ENCODE measurements around the gene ZNF423. TPM values are rescaled to one million over a fixed set of nuclear protein-coding genes. Genes with fewer than 3 reads are reported as not detected.

The ZNF423 gene
- total and polyA plus RNA-seq, 2 experiments from 2014 or later: 0.43 to 0.49 TPM

DNA sequence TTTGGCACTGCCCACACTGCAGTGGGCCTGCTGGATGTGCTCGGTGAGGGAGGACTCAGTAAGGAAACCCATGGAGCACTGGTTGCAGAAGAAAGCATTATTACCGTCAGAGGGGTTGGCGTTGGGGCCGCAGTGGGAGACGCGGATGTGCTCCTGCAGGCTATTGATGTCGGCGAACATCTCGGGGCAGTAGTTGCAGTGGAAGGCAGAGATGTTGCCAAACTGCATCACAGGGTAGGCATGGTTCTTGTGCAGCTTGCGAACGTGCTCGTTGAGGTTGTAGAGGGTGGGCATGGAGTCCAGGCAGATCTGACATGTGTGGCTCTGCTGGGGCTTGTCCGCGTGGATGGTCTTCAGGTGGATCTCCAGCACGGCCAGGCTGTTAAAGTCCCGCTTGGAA, 218.4 kb downstream of the ZNF423 start:
- no peaks in the 10 kb centered on the region for H3K4me1 ChIP-seq (ENCODE audit: insufficient read depth)
- no peak overlapping the region for H3K4me2 ChIP-seq (ENCODE audit: unreplicated experiment)
- no peaks in the 10 kb centered on the region for H3K79me2 ChIP-seq (ENCODE audit: insufficient read depth)
- DNase-seq: no peak
- H3K27ac ChIP-seq: no peak overlapping the region
- no peaks in the 10 kb centered on the region for H3K9me2 ChIP-seq (ENCODE audit: insufficient read depth)
- H2AFZ ChIP-seq: no peak overlapping the region
- no peak overlapping the region for H3K9ac ChIP-seq
- peaks cover 7% of the 10 kb centered on the region; the same call in 1 of the 2 replicates for H3F3A ChIP-seq (ENCODE audit: insufficient read depth)
- H3K27me3 ChIP-seq (replicated peaks; ENCODE audit: insufficient read depth): no peaks in the 10 kb centered on the region
- H3K9me3 ChIP-seq (ENCODE audit: low read depth): no peaks in the 10 kb centered on the region
- no peaks in the 10 kb centered on the region for H3K36me3 ChIP-seq (ENCODE audit: low read depth)
- TF ChIP-seq EZH2 (IDR thresholded peaks at IDR 0.05; ENCODE audit: insufficient read depth, poor library complexity, severe bottlenecking) (no peak), EZH2phosphoT487 (IDR thresholded peaks at IDR 0.05; ENCODE audit: insufficient read depth, low read depth) (no peak)
- 90 to 91% methylated on average over 16 of the region's 16 CpGs for WGBS, 2 experiments (ENCODE audit: low coverage in 1 of 2, low lambda C conversion rate in 2 of 2, missing lambda C conversion rate in 2 of 2)
- H4K20me1 ChIP-seq (ENCODE audit: insufficient read depth): no peaks in the 10 kb centered on the region
- in situ Hi-C loops (cut with MboI): no loop called here
- no peak overlapping the region for H3K4me3 ChIP-seq

DNA sequence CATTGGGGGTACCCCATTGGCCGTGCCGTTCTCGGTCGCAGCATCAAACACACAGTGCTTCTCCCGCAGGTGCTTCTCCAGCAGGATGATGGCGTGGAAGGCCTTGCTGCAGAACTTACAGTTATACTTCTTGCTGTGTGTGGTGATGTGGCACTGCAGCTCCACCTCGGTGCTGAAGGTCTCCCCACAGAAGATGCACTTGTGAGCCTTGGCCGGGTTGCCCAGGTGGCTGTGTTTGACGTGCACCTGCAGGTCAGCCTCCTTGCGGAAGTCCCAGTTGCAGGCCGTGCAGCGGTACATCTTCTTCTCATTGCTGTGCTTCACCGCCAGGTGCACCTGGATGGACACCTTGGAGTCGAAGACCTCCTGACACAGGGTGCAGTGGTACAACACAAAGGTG, 219.3 kb downstream of the ZNF423 start:
- no peaks in the 10 kb centered on the region for H3K9me3 ChIP-seq (ENCODE audit: low read depth)
- H3K9me2 ChIP-seq (ENCODE audit: insufficient read depth): no peaks in the 10 kb centered on the region
- H3K27me3 ChIP-seq (replicated peaks; ENCODE audit: insufficient read depth): no peaks in the 10 kb centered on the region
- 87 to 92% methylated on average over 14 of the region's 14 CpGs for WGBS, 2 experiments (ENCODE audit: low coverage in 1 of 2, low lambda C conversion rate in 2 of 2, missing lambda C conversion rate in 2 of 2)
- no peak overlapping the region for H3K4me3 ChIP-seq
- no peak overlapping the region for H3K4me2 ChIP-seq (ENCODE audit: unreplicated experiment)
- peaks cover 5% of the 10 kb centered on the region; the same call in 1 of the 2 replicates for H3K4me1 ChIP-seq (ENCODE audit: insufficient read depth)
- H3F3A ChIP-seq (ENCODE audit: insufficient read depth): peaks cover 2% of the 10 kb centered on the region; the same call in 1 of the 2 replicates
- no peak overlapping the region for H2AFZ ChIP-seq
- DNase-seq: no peak
- H3K79me2 ChIP-seq (ENCODE audit: insufficient read depth): no peaks in the 10 kb centered on the region
- no peaks in the 10 kb centered on the region for H3K36me3 ChIP-seq (ENCODE audit: low read depth)
- in situ Hi-C loops (cut with MboI): no loop called here
- no peak overlapping the region for H3K9ac ChIP-seq
- no peaks in the 10 kb centered on the region for H4K20me1 ChIP-seq (ENCODE audit: insufficient read depth)
- H3K27ac ChIP-seq: no peak overlapping the region
- TF ChIP-seq EZH2 (IDR thresholded peaks at IDR 0.05; ENCODE audit: insufficient read depth, poor library complexity, severe bottlenecking) (no peak), EZH2phosphoT487 (IDR thresholded peaks at IDR 0.05; ENCODE audit: insufficient read depth, low read depth) (no peak)

DNA sequence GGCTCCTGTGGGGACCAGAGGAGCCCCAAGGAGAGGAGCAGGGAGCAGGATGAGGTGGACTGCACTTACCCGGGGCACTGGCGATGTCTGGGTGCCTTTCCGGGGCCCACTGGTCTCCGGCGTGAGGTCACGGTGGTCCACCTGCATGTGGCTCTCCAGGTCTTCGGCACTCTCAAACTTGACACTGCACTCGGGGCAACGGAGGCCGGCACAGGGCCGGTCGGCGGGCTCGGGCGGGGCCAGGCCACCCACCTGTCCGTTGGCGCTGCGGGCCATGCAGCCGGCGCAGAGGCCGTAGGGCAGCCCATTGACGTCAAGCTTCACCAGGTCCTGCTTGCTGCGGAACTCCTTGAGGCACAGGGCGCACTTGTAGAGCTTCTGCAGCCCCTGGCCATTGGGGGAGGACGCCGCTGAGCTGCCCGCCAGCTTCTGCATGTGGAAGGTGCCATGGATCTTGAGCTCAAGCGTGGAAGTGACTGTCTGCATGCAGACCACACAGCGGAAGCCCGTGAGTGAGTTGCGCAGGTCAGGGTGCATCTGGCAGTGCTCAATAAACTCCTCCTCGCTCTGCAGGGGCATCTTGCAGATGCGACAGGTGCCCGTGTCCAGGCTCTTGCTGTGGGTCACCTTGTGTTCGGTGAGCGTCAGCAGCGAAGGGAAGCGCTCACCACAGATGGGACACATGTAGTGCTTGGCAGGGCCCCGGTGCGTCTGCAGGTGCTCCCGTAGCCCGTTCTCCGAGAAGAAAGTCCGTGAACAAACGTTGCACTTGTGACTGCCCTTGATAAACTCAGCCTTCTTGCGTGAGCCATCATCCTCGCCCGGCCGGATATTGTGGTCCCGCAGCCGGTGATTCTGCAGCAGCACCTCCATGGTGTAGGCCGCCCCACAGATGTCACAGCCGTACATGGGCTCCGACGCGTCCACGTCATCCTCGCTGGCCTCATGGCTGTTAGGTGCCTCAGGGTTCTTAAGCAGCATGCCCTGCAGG, 220.0 kb downstream of the ZNF423 start:
- Histone ChIP-seq H3K4me1 (ENCODE audit: insufficient read depth) (peaks cover 11% of the 10 kb centered on the region), H3K9me2 (ENCODE audit: insufficient read depth) (no peaks in the 10 kb centered on the region), H3K36me3 (ENCODE audit: low read depth) (no peaks in the 10 kb centered on the region), H3K9me3 (ENCODE audit: low read depth) (no peaks in the 10 kb centered on the region), H3F3A (ENCODE audit: insufficient read depth) (no peaks in the 10 kb centered on the region), H3K79me2 (ENCODE audit: insufficient read depth) (no peaks in the 10 kb centered on the region), H3K9ac (no peak overlapping the region), H4K20me1 (ENCODE audit: insufficient read depth) (no peaks in the 10 kb centered on the region), H3K27me3 (replicated peaks; ENCODE audit: insufficient read depth) (no peaks in the 10 kb centered on the region), H3K4me3 (no peak overlapping the region), H3K27ac (no peak overlapping the region), H3K4me2 (ENCODE audit: unreplicated experiment) (no peak overlapping the region), H2AFZ (no peak overlapping the region)
- in situ Hi-C loops (cut with MboI): no loop called here
- TF ChIP-seq EZH2 (IDR thresholded peaks at IDR 0.05; ENCODE audit: insufficient read depth, poor library complexity, severe bottlenecking) (no peak), EZH2phosphoT487 (IDR thresholded peaks at IDR 0.05; ENCODE audit: insufficient read depth, low read depth) (no peak)
- WGBS, 2 experiments (ENCODE audit: low coverage in 1 of 2, low lambda C conversion rate in 2 of 2, missing lambda C conversion rate in 2 of 2): 91 to 92% methylated on average over 55 to 57 of the region's 58 CpGs
- no peak for DNase-seq

DNA sequence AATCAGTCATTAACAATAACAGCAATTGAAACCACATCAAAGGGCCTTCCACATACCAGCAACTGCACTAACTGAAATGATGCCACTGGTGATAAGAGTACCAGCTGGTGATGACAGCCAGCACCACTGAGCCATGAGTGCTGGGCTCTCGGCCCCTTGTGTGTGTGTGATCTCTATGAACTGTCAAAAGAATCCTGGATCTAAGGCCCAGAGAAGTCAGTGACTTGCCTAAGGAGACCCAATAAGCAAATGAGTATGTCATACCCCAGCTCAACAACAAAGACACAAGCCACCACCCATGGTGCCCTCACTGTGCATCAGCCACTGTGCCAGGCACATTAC, 220.9 kb downstream of the ZNF423 start:
- H3K9ac ChIP-seq: no peak overlapping the region
- no peaks in the 10 kb centered on the region for H3K79me2 ChIP-seq (ENCODE audit: insufficient read depth)
- DNase-seq: no peak
- H3K27ac ChIP-seq: no peak overlapping the region
- no peaks in the 10 kb centered on the region for H3F3A ChIP-seq (ENCODE audit: insufficient read depth)
- peaks cover 11% of the 10 kb centered on the region for H3K4me1 ChIP-seq (ENCODE audit: insufficient read depth)
- WGBS, 2 experiments (ENCODE audit: low coverage in 1 of 2, low lambda C conversion rate in 2 of 2, missing lambda C conversion rate in 2 of 2): 80 to 93% methylated on average over 1 of the region's 1 CpG
- H3K9me3 ChIP-seq (ENCODE audit: low read depth): no peaks in the 10 kb centered on the region
- no peaks in the 10 kb centered on the region for H3K36me3 ChIP-seq (ENCODE audit: low read depth)
- in situ Hi-C loops (cut with MboI): no loop called here
- H3K27me3 ChIP-seq (replicated peaks; ENCODE audit: insufficient read depth): no peaks in the 10 kb centered on the region
- no peaks in the 10 kb centered on the region for H3K9me2 ChIP-seq (ENCODE audit: insufficient read depth)
- no peak overlapping the region for H3K4me2 ChIP-seq (ENCODE audit: unreplicated experiment)
- H2AFZ ChIP-seq: no peak overlapping the region
- no peak for TF ChIP-seq EZH2phosphoT487 (IDR thresholded peaks at IDR 0.05; ENCODE audit: insufficient read depth, low read depth)
- no peak for TF ChIP-seq EZH2 (IDR thresholded peaks at IDR 0.05; ENCODE audit: insufficient read depth, poor library complexity, severe bottlenecking)
- H3K4me3 ChIP-seq: no peak overlapping the region
- H4K20me1 ChIP-seq (ENCODE audit: insufficient read depth): no peaks in the 10 kb centered on the region

Measured in GM23248 (cell line).